Measurements from ENCODE around the gene MYO19. TPM values are rescaled to one million over a fixed set of nuclear protein-coding genes. Genes with fewer than 3 reads are reported as not detected.

MYO19 gene, protein sequence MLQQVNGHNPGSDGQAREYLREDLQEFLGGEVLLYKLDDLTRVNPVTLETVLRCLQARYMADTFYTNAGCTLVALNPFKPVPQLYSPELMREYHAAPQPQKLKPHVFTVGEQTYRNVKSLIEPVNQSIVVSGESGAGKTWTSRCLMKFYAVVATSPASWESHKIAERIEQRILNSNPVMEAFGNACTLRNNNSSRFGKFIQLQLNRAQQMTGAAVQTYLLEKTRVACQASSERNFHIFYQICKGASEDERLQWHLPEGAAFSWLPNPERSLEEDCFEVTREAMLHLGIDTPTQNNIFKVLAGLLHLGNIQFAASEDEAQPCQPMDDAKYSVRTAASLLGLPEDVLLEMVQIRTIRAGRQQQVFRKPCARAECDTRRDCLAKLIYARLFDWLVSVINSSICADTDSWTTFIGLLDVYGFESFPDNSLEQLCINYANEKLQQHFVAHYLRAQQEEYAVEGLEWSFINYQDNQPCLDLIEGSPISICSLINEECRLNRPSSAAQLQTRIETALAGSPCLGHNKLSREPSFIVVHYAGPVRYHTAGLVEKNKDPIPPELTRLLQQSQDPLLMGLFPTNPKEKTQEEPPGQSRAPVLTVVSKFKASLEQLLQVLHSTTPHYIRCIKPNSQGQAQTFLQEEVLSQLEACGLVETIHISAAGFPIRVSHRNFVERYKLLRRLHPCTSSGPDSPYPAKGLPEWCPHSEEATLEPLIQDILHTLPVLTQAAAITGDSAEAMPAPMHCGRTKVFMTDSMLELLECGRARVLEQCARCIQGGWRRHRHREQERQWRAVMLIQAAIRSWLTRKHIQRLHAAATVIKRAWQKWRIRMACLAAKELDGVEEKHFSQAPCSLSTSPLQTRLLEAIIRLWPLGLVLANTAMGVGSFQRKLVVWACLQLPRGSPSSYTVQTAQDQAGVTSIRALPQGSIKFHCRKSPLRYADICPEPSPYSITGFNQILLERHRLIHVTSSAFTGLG
- total RNA-seq (2014; rRNA removed; shearing (Covaris generic)): 28.8 and 39.7 TPM in 2 replicates

DNA sequence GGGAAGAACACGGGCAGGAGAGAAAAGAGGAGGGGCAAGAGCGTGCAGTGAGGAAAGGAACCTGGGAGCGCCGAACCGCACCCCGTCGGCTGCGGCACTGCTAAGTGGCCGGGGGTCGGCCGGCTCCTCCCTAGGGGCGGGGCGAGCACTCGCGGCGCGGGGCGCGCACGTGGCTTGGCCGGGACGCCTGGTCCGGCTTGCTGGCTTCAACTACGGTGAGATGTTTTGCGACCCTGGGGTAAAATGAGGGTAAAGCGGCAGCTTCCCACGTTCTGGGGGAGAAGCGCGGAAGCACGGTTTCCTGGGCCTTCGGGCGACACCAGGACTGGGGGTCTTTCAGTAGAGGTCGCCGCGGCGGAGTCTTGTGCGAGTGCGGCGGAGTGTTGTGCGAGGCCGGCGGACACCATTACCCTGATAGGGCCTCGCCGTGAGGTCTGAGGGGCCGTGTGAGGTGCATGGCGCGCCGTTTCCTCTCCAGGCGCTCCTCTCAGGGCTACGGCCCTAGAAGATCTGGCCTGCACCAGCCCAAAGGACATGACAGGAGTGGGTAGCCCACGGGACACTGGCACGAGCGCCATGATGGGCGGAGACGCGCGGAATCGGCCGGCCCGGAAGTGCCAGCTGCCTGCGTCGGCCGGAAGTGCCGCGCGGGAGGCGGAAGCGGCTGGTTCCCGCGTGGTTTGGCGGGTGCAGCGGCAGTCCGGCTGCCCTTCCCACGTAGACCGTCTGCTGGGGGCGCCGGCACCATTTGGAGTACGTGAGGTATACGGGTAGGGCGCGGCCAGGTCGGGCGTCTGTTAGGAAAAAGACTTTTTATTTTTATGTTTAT lies at the start of gene MYO19, which contains the start of gene PIGW:
Gene MYO19, minus strand, starts transcription at position 29 of the 829 bp plus-strand sequence. CDS start 2,330 bp downstream, outside the sequence.
Gene PIGW, plus strand, starts transcription at position 148 of the 829 bp plus-strand sequence. CDS start 2,115 bp downstream, outside the sequence.
- DNase-seq (ENCODE audit: low read depth): peak; percentile 86

DNA sequence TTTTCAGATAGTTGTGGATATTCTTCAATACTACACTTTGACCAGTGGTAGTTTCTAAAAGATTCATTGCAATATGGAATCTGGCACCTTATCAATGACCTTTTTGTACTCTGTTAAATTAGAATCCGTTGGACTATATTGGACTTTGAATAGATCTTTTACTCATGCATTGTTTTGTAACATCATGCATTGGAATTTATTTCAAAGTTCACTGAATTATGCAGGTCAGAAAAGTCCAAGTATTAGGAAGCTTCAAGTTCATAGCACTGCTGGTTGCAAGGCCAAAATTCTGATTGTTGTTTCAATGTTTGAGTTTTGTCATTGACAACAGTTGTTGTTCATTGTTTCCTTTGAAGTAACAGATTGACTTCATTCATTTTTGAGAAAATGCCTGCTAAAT lies 49.1 kb upstream of the MYO19 start:
- no peak for DNase-seq (ENCODE audit: low read depth)

DNA sequence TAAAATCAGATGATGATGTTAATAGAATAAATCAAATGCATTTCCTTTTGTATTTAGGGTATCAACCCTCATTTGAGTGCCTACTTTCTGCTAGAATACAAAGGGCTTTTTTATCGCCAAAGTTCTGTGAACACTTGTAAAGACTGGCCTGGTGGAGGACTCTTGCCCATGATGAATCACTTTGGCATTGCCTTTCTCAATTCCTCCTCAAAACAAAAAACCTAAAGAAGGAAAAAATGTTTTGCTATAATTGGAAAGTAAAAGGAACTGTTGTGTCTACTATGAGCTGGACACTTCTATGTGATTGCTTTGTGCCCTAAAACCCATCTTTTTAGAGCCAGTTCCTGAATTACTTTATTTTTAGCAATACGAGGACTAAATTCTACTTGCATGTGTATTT lies 44.0 kb upstream of the MYO19 start:
- peak; percentile 28 for DNase-seq (ENCODE audit: low read depth)

DNA sequence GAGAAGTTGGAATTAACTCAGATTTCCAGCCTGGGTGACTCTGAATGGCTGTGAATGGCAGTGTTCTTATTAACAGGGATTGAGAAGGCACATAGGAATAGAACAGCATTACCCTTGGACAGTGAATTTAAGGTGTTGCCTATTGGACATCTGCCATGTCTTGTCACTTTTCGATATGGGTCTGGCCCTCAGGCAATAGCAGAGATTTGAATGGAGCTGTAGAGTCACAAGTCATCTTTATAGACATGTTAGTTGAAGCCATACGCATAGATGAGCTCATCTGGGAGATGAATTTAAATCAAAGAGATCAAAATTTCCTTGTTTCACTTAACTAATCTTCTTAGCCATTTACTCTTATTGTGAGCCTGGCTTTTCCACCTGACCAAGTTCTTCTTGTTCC lies 42.1 kb upstream of the MYO19 start:
- DNase-seq (ENCODE audit: low read depth): no peak

DNA sequence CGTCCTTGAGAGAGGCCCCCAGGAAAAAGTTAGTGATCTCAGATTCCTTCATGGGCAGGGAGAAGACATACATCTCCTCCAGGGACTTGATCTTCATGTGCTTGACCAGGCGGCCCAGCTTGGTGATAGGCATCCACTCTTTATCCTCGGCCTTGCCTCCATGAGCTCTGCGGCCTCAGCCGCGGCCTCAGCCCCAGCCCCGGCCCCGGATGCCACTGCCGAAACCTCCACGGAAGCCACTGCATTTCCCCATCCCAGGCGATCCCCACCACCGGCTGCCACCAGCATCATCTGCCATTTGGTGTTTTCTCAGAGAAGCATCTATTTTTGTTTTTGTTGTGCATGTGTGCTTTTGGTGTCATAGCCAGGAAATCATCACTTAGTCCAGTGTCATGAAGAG lies 40.4 kb upstream of the MYO19 start:
- DNase-seq (ENCODE audit: low read depth): no peak

DNA sequence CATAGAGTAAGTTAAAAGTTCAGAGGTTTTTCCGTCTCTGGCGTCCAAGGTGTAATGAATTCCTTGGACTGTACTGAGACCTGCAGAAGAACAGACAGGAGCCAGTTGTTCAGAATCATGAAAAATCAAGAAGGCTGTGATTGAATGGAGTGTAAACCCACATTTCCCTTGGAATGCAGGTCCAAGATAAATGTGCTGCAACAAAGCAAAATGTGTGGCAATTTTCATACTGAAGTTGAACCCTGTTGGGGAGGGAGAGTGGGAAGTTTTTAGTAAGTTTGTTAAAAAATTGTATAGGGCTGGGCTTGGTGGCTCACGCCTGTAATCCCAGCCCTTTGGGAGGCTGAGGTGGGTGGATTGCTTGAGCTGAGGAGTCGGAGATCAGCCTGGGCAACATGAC lies 31.4 kb upstream of the MYO19 start:
- no peak for DNase-seq (ENCODE audit: low read depth)

DNA sequence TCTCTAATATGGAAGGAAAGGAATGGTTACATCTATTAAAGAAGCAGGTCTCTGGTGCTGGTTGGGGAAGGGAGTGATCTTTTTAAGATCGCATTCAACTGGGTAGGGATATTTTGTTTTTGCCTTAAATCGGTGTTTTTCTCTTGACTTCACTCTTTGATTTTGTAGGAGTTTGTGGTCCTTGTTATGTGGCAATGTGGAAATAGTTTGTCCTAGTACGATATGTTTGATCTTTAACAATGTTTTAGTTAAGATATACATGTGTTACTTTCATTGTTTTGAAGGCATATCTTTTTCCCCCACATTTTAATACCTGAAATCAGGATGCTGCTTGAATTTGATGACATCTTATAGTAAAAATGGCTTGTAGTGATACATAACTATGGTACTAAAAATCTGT lies 18.8 kb upstream of the MYO19 start:
- DNase-seq (ENCODE audit: low read depth): no peak

DNA sequence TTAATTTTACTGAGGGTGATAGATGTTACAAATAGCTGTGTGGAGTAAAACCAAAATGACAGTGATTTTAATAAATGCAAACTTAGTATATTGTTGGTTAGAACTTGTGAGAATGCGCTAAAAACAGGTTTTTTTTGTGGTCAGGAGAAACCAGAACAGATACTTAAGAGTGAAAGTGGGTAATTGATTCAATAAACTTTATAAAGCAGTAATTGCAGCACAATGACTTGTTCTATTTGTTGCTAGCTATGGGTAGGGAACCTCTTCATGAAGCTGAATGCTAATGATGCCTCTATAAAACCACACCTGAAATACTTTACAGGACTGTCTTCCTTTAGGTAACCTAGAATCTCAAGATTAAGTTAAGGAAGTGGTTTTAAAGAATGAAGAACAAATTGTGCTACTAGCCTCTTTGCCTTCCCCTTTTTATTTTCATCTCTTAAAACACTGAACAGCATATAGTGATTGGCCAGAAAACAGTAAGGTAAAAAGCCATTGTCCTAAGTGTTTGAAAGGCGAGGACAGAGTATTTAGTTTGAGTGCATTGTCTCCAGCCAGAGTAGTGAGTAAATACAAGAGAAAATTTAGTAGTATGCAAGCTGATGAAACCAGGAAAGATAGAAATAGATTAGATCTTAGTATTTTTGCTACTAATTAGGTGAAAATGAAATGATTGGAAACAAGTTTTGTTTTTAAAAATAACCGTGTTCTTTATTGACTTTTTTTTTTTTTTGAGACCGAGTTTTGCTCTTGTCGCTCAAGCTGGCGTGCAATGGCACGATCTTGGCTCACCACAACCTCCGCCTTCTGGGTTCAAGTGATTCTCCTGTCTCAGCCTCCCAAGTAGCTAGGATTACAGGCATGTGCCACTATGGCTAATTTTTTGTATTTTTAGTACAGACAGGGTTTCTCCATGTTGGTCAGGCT lies 16.1 kb upstream of the MYO19 start:
- no peak for DNase-seq (ENCODE audit: low read depth)

DNA sequence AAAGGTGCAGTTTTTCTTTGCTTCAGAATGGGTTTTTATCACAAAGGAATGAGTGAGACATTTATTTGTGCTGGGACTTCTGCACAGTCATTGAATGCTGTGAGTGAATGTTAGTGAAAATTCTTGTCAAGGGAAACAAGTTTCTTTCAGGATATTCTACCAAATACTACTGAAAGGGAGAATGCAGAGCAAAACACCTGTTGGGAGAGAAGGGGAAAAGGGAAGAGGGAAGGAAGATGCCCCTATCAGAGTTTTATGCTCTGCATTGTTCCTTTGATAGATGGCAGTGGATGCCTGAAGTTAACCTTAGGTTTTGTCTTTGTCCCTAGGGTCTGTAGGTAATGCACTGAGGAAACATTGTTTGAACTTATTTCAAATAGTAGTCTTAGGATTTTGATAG lies 13.1 kb upstream of the MYO19 start:
- no peak for DNase-seq (ENCODE audit: low read depth)

DNA sequence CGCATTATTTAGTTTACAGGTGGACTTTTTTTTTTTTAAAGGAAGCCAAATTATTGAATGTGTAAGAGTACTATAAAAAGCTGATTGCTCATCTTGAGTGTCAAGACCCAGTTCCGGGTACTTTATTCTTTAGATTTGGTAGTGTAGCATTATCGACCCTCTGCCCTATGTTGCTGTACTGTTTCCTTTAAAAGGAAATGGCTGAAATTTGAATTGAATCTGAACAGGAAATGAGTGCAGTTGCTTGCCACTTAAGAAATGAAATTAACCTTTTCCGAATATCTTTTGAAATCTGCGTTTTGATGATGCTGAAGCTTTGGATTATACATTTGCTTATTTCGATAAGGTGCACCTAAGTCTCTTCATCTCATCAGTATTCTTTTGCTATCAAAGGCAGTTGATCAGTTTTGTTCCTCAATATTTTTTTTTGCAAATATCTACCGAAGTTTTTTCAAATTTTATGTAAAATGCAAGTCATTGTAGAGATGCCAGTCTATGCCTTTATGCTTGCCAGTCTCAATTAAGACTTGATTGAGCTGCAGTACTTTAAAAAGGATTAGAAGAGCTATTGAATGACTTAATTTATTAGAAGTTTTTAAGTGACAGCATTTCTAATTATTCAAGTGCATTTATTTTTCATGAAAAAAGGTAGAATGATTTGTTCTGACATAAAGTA lies 11.9 kb upstream of the MYO19 start:
- no peak for DNase-seq (ENCODE audit: low read depth)

DNA sequence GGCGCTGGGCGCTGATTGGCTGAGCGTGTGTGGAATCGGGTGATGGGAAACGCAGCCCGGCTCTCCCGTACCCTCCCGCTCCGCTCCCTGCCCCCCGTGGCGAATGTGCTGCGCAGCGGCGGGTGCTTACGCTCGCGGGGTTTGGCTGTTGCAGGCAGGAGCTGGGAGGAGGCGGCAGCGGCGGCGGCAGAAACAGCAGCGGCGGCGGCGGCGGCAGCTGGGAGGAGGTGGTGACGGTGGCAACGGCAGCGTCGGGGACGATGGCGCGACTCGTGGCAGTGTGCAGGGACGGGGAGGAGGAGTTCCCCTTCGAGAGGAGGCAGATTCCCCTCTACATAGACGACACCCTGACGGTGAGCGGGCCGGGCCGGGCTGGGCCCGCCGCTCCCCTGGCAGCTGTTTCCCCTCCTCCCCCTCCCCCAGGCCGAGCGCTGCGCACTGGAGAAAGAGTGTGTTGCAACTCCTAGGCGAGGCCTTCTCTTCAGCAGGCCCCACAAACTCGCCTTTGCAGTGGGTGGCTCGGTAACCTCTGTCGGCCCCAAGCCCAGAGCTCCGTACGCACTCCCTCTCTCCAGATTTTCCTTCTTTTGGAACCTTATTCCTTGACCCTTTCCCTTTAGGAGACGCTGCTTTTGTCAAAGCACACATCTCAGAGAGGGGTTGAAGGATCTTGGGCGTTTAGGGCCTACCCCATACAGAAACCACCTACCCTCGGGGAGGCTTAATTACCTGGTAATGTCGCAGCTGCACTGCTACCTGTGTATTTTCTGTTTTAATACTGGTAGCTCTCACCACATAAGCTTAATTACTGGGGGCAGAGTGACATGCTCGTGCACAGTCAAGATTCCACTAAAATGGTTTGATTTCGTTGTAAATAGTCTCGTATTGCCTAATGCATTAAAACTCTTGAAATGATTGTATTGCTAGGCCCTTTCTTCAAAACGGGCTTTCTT lies 11.1 kb upstream of the MYO19 start:
- DNase-seq (ENCODE audit: low read depth): peak; percentile 95

DNA sequence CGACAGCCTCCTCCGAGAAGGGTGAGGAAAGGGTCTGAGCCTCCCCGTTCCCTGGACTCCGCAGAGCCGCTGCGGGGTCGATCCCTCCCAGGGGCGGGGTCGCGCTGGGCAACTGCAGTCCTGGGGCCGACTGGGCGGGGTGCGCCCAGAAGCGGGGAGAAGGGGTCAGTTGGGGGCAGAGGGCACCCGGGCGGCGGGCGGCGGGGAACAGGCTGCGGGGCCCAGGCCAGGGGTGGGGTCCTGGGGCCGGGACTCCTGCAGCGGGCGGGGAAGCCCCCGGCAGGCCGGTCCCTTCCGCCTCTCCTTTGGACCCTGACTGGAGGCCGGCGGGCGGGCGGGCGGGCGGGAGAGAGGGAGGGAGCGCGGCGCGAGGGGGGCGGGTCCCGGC lies 10.4 kb upstream of the MYO19 start:
- DNase-seq (ENCODE audit: low read depth): no peak

DNA sequence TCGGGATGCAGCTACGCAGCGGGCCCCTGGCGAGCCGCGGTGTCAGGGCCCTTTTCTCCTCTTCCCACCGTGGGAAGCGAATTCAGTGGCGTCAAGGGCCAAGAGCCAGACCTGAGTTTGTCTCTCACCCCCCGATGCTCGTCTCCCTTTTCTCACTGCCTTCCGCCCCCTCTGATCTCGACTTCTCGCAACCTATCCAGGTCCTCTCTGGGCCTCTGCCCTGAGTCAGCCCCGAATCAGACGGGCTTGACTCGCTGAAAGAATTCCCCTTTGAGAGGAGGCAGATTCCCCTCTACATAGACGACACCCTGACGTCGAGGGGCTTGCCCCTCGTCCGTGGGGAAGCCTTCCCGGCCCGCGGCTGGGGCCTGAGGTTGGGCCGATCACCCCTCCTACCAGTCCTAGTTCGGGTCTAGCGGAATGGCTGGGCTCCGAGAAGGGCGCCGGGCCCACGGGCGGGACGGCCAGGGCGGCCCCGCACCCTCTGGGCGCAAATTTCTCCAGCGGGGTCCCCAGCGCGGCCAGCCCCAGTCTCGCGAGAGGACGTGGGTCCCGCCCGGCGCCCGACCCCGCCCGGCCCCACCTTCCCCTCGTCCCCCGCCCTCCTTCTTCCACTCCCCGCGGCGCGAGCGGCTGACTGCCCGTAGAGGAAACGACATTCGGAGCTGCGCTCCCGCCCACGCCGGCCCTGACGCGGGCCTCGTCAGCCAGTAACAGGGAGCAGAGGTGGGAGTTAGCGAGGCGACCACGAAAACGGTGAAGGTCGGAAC lies 9.8 kb upstream of the MYO19 start, which contains the start of gene GGNBP2:
Gene GGNBP2, plus strand, starts transcription at position 613 of the 770 bp plus-strand sequence. CDS start 806 bp downstream, outside the sequence.
- peak; percentile 88 for DNase-seq (ENCODE audit: low read depth)

DNA sequence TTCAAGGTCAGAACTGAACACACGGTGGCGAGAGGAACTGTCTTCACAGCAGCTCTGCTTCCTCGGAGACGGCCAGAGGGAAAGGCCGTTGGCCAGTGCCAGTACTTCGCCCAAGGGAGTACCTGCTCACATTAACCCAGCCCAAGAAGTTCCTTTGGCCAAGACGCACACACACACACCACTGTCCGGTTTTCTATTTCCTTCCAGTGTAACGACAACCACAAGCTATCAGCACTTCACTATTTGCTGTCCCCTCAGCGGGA lies 9.3 kb upstream of the MYO19 start:
- peak; percentile 60 for DNase-seq (ENCODE audit: low read depth)

DNA sequence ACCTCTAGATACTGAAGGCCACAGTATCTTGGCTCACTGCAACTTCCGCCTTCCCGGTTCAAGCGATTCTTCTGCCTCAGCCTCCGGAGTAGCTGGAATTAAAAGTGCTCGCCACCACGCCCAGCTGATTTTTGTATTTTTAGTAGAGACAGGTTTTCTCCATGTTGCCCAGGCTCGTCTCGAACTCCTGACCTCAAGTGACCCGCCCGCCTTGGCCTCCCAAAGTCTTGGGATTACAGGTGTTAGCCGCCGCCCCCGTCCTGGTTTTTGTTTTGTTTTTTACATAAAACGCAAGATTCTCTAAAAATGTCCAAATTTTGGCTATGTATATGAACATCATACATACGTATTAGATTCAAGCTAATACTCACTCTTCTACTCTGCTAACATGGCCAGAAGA lies 8.1 kb upstream of the MYO19 start:
- DNase-seq (ENCODE audit: low read depth): no peak

DNA sequence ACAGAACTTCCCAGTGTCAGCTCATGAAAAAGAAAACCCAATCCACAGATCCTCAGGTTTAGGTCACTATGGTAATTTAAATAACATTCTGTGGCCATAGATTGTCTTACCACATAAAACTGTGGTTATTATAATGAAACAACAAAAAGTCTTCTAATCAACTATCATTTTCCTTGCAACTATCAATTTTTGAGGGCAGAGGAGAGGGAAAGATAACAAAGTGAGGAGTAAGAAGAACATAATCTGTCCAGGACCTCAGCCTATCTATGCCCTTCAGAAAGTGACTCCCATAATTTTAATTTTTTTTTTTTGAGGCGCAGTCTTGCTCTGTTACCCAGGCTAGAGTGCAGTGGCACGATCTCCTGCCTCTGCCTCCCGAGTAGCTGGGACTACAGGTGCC lies 6.0 kb upstream of the MYO19 start:
- DNase-seq (ENCODE audit: low read depth): no peak

DNA sequence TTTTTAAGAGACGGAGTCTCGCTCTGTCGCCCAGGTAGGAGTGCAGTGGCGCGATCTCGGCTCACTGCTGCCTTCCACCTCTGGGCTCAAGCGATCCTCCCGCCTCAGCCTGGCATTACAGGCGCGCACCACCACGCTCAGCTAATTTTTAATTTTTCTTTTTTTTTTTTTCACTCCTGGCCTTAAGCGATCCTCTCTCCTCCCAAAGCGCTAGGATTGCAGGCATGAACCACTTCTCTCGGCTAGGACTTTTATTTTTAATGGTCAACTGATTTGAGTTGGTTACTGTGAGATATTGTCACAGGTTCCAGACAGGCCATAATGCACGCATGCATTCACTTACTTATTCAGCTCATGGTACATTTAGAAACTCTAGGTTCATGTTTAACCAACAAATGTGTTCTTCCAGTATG lies 1.0 kb upstream of the MYO19 start:
- no peak for DNase-seq (ENCODE audit: low read depth)
